Measurements from ENCODE around the gene CERCAM. TPM values are rescaled to one million over a fixed set of nuclear protein-coding genes. Genes with fewer than 3 reads are reported as not detected.

CERCAM gene
- total RNA-seq, 1 experiment from 2014 or later = 19.1 TPM

GRCh38 chr9:128416432-128417019 is 4.1 kb upstream of the CERCAM start:
- Histone ChIP-seq H3K9ac (ENCODE audit: low read length) (no peak overlapping the region), H3K27me3 (ENCODE audit: low read length) (no peaks in the 10 kb centered on the region), H3F3A (ENCODE audit: low read length, unreplicated experiment) (no peaks in the 10 kb centered on the region), H3K36me3 (ENCODE audit: low read depth, low read length) (no peaks in the 10 kb centered on the region; the same call in 1 of the 2 replicates), H3K4me1 (ENCODE audit: insufficient read depth, low read length) (peaks cover 12% of the 10 kb centered on the region; the same call in 1 of the 2 replicates), H4K20me1 (ENCODE audit: low read length) (no peaks in the 10 kb centered on the region), H3K4me2 (ENCODE audit: low read length) (no peak overlapping the region), H3K9me3 (ENCODE audit: low read length) (no peaks in the 10 kb centered on the region), H3K27ac (ENCODE audit: low read length) (no peak overlapping the region), H3K9me2 (replicated peaks; ENCODE audit: low read length) (no peaks in the 10 kb centered on the region), H3K4me3 (ENCODE audit: low read length) (no peak overlapping the region), H2AFZ (ENCODE audit: low read length) (no peak overlapping the region), H3K79me2 (ENCODE audit: low read length) (no peaks in the 10 kb centered on the region)
- TF ChIP-seq EZH2 (IDR thresholded peaks at IDR 0.05; ENCODE audit: low read length, unreplicated experiment) (no peak), EZH2phosphoT487 (IDR thresholded peaks at IDR 0.05; ENCODE audit: borderline replicate concordance, low read length) (no peak), CTCF (conservative IDR thresholded peaks at IDR 0.05; ENCODE audit: low read depth, low read length) (no peak)
- DNase-seq (no peak), ATAC-seq (no peak)
- intact Hi-C loops (cut with micrococcal nuclease) = no loop called here
- BruUV-seq (replicated peaks) = no TSS peak
- ChIA-PET POLR2A (ENCODE audit: unreplicated experiment) (no interaction called here), CTCF (interaction anchor here (0.7 kb wide), 1 partner anchor 436 kb away, joined by 4 read pairs; no protein-coding TSS in a partner anchor)

- H3F3A ChIP-seq (ENCODE audit: low read length, unreplicated experiment) = no peaks in the 10 kb centered on the region
- no TSS peak for BruUV-seq (replicated peaks)
- POLR2A ChIA-PET (ENCODE audit: unreplicated experiment) = interaction anchor here (0.6 kb wide), 1 partner anchor 48 kb away, joined by 3 read pairs; the partner anchor contains the start of gene URM1
- TF ChIP-seq CTCF (conservative IDR thresholded peaks at IDR 0.05; ENCODE audit: low read depth, low read length) (no peak), EZH2phosphoT487 (IDR thresholded peaks at IDR 0.05; ENCODE audit: borderline replicate concordance, low read length) (no peak), EZH2 (IDR thresholded peaks at IDR 0.05; ENCODE audit: low read length, unreplicated experiment) (no peak)
- H3K4me2 ChIP-seq (ENCODE audit: low read length) = peak overlapping the region; percentile 94; the same call in 1 of the 2 replicates
- no peaks in the 10 kb centered on the region for H3K9me2 ChIP-seq (replicated peaks; ENCODE audit: low read length)
- H3K27ac ChIP-seq (ENCODE audit: low read length) = no peak overlapping the region
- H4K20me1 ChIP-seq (ENCODE audit: low read length) = no peaks in the 10 kb centered on the region
- H3K9me3 ChIP-seq (ENCODE audit: low read length) = no peaks in the 10 kb centered on the region
- ATAC-seq (no peak), DNase-seq (peak; percentile 21)
- peaks cover 16% of the 10 kb centered on the region for H3K4me1 ChIP-seq (ENCODE audit: insufficient read depth, low read length)
- CTCF ChIA-PET = interaction anchor here (1.2 kb wide), 1 partner anchor 57 kb away, joined by 6 read pairs; no protein-coding TSS in a partner anchor
- H3K36me3 ChIP-seq (ENCODE audit: low read depth, low read length) = no peaks in the 10 kb centered on the region; the same call in 1 of the 2 replicates
- no peaks in the 10 kb centered on the region for H3K27me3 ChIP-seq (ENCODE audit: low read length)
- H3K79me2 ChIP-seq (ENCODE audit: low read length) = no peaks in the 10 kb centered on the region
- H2AFZ ChIP-seq (ENCODE audit: low read length) = peak overlapping the region; percentile 34; the same call in 1 of the 2 replicates
- intact Hi-C loops (cut with micrococcal nuclease) = no loop called here
- H3K9ac ChIP-seq (ENCODE audit: low read length) = no peak overlapping the region
- H3K4me3 ChIP-seq (ENCODE audit: low read length) = peak overlapping the region; percentile 86; the same call in 1 of the 2 replicates
Measured at GRCh38 chr9:128419061-128419925, 1.4 kb upstream of the CERCAM start.

Measured in PC-3 (cell line).